Caco-2 (cell line): Measurements from ENCODE around the gene CDK19. TPM values are rescaled to one million over a fixed set of nuclear protein-coding genes. Genes with fewer than 3 reads are reported as not detected.
A peak's percentile ranks its signal among the peaks of the same experiment; 100 is the strongest.

Experiments used
- BruUV-seq: library from RNA; stranded (reverse); fragments of 400-500 nt; replicated peaks from 2 replicates; lab custom pipeline; 2021; lab: Mats Ljungman, UMichigan
- CTCF ChIA-PET: fragments of 300-600 bp; sonication (Branson Sonifier 250); formaldehyde crosslinking; loops from one replicate; lab custom pipeline; 2022; ENCODE audit warnings: antibody characterized with exemption; lab: Charles Lee
- POLR2A ChIA-PET: fragments of 300-600 bp; sonication (Branson Sonifier 250); formaldehyde crosslinking; loops from one replicate; lab custom pipeline; 2022; ENCODE audit warnings: antibody characterized with exemption; lab: Charles Lee
- DNase-seq, 2 experiments: peaks; one replicate each; pipeline versions ENCODE4 v3.0.0 to v3.0.0-alpha.2; 2020 to 2022
- H3K27me3 ChIP-seq: replicated peaks from 2 replicates; pipeline ENCODE4 v1.6.0; 2011; ENCODE audit warnings: low read length; ENCODE audit not compliant: control insufficient read depth, insufficient read depth
- H3K36me3 ChIP-seq: 2 replicates; pipeline ENCODE4 v1.5.1; 2011; ENCODE audit warnings: low read length; ENCODE audit not compliant: control insufficient read depth, insufficient read depth
- H3K4me1 ChIP-seq: fragments of 250-450 bp; sonication (Bioruptor Pico); 2 replicates; pipeline ENCODE4 v1.5.1; 2020; ENCODE audit warnings: mild to moderate bottlenecking
- H3K4me3 ChIP-seq: 2 replicates; pipeline ENCODE4 v1.5.1; 2011; ENCODE audit warnings: low read depth, mild to moderate bottlenecking, control low read depth, low read length
- H3K9me3 ChIP-seq: fragments of 250-450 bp; sonication (Bioruptor Pico); 2 replicates; pipeline ENCODE4 v1.5.1; 2020; ENCODE audit warnings: mild to moderate bottlenecking, moderate library complexity
- H3K27ac Mint-ChIP-seq: one replicate; pipeline ENCODE4 v1.8.0; 2022; ENCODE audit warnings: mixed read lengths; ENCODE audit not compliant: unreplicated experiment
- H3K27me3 Mint-ChIP-seq: one replicate; pipeline ENCODE4 v1.8.0; 2022; ENCODE audit warnings: mixed read lengths; ENCODE audit not compliant: insufficient read depth, unreplicated experiment
- H3K36me3 Mint-ChIP-seq: one replicate; pipeline ENCODE4 v1.8.0; 2022; ENCODE audit warnings: mild to moderate bottlenecking, mixed read lengths; ENCODE audit not compliant: insufficient read depth, unreplicated experiment
- H3K4me1 Mint-ChIP-seq: one replicate; pipeline ENCODE4 v1.8.0; 2022; ENCODE audit warnings: low read depth, mixed read lengths; ENCODE audit not compliant: unreplicated experiment
- H3K4me3 Mint-ChIP-seq: one replicate; pipeline ENCODE4 v1.8.0; 2022; ENCODE audit warnings: mild to moderate bottlenecking, moderate library complexity, mixed read lengths; ENCODE audit not compliant: unreplicated experiment
- H3K9me3 Mint-ChIP-seq: one replicate; pipeline ENCODE4 v1.8.0; 2022; ENCODE audit warnings: mixed read lengths; ENCODE audit not compliant: unreplicated experiment
- intact Hi-C: fragments of 100-400 bp; cut with micrococcal nuclease; formaldehyde crosslinking; loops from one replicate; pipeline ENCODE4 v1.10.0; 2022; ENCODE audit not compliant: unreplicated experiment
- total RNA-seq: library from RNA; stranded (reverse); gene quantifications from 2 replicates; pipeline ENCODE4 v1.2.3, GENCODE V29; 2022
- TF ChIP-seq, protein P1 (sequence below), 2 experiments: fragments of 200-600 bp in 1 of 2; IDR thresholded peaks; 1 replicate in 1 of 2; 2 replicates in 1 of 2; pipeline versions ENCODE4 v1.5.1 to v1.8.0; 2011 to 2022; ENCODE audit warnings: antibody characterized with exemption in 1 of 2, control low read depth in 1 of 2, inconsistent platforms in 1 of 2, low read depth in 1 of 2, low read length in 1 of 2, mild to moderate bottlenecking in 1 of 2, moderate library complexity in 1 of 2; ENCODE audit not compliant: insufficient read depth in 1 of 2, severe bottlenecking in 1 of 2, unreplicated experiment in 1 of 2

Gene CDK19
- total RNA-seq, 1 experiment from 2014 or later: 24.6 TPM

DNA sequence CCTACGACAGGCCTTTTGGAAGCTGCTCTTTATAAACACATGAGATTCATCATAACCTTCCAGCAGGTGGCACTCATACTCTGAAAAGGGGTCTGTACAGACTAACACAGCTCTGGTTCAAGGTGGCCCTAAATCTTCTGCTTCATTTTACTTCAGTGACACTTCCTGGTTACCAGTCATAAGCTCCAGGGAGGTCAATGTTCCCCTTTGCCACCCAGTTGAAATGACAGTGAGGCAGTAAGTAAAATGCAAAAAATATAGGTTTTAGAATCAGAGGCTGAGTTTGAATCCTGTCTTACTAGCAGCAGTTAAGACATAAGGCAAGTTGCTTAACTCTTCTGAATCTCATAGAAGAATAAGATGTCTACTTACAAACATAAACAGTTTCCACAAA is 132.8 kb downstream of the CDK19 start:
- ChIA-PET POLR2A (interaction anchor here (0.6 to 1.8 kb wide), 4 partner anchors 73 to 194 kb away, joined by 3 to 13 read pairs (median 8); partner anchors contain the start of gene CDK19), CTCF (interaction anchor here (0.5 to 1.3 kb wide), 13 partner anchors 11 to 271 kb away, joined by 3 to 10 read pairs (median 5); partner anchors contain the start of genes AMD1 and CDK19)
- no peaks in the 10 kb centered on the region for H3K27me3 ChIP-seq
- intact Hi-C loops: loop anchor here (1.0 to 5.0 kb wide), 7 partner anchors 50 to 317 kb away; partner anchors contain the start of gene CDK19
- H3K4me3 ChIP-seq: no peak overlapping the region
- TF ChIP-seq, protein P1, sequence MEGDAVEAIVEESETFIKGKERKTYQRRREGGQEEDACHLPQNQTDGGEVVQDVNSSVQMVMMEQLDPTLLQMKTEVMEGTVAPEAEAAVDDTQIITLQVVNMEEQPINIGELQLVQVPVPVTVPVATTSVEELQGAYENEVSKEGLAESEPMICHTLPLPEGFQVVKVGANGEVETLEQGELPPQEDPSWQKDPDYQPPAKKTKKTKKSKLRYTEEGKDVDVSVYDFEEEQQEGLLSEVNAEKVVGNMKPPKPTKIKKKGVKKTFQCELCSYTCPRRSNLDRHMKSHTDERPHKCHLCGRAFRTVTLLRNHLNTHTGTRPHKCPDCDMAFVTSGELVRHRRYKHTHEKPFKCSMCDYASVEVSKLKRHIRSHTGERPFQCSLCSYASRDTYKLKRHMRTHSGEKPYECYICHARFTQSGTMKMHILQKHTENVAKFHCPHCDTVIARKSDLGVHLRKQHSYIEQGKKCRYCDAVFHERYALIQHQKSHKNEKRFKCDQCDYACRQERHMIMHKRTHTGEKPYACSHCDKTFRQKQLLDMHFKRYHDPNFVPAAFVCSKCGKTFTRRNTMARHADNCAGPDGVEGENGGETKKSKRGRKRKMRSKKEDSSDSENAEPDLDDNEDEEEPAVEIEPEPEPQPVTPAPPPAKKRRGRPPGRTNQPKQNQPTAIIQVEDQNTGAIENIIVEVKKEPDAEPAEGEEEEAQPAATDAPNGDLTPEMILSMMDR (IDR thresholded peaks at IDR 0.05; ENCODE audit: insufficient read depth in 1 of 2, low read depth in 1 of 2, low read length in 1 of 2, severe bottlenecking in 1 of 2, unreplicated experiment in 1 of 2): peak; percentile 68 to 69
- H3K9me3 Mint-ChIP-seq: no peaks in the 10 kb centered on the region
- H3K4me1 Mint-ChIP-seq: peaks cover 12% of the 10 kb centered on the region
- H3K9me3 ChIP-seq: no peaks in the 10 kb centered on the region
- peak overlapping the region; percentile 72 for H3K27ac Mint-ChIP-seq
- H3K27me3 Mint-ChIP-seq: no peaks in the 10 kb centered on the region
- peaks cover 14% of the 10 kb centered on the region for H3K4me1 ChIP-seq
- no peak overlapping the region for H3K4me3 Mint-ChIP-seq
- DNase-seq: peak; percentile 71 to 77
- BruUV-seq: no TSS peak
- no peaks in the 10 kb centered on the region for H3K36me3 ChIP-seq
- H3K36me3 Mint-ChIP-seq: no peaks in the 10 kb centered on the region

DNA sequence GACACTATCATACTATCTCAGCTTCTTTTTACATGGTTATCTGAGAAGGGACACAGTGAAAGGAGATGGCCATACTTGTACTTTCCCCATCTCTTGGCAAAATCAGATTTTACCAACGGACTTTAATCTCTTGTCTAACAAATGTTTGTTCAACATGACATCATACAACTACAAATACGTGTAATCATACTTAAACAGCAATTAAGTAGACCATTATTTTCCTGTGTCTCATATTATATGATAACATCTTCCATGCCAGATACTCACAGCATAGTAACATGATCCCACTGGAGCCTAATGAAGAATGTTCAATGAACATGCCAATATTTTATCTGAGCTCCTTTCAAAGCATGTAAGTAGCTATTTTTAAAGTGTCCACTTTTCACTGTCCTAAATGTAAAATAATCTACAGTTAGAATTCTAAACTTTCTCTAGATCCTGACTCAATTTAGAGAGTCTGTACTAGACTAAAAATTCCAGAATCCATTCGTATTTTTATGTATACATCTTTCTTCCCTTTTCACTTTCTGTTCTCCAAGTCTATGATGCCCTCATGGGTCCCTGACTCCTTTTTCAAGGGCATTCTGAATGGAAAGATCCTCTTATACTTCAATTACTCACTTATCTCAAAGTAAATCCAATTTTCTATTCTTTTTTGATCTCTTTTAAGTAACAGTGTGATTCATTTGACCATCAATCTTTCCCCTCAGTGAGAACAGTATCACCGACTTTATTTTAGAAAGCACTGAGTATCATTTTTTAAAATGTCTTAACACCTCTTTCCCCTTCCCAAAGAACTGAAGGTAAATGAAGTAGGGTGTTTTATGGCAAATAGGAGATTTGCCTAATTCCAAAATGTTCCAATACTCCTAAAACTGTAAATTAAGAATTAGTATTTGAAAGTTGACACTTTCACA is 133.5 kb downstream of the CDK19 start:
- no peak for DNase-seq
- no peak overlapping the region for H3K4me3 ChIP-seq
- H3K4me1 ChIP-seq: peaks cover 14% of the 10 kb centered on the region
- H3K27me3 ChIP-seq: no peaks in the 10 kb centered on the region
- TF ChIP-seq, protein P1 (IDR thresholded peaks at IDR 0.05; ENCODE audit: insufficient read depth in 1 of 2, low read depth in 1 of 2, low read length in 1 of 2, severe bottlenecking in 1 of 2, unreplicated experiment in 1 of 2): no peak
- H3K4me1 Mint-ChIP-seq: peaks cover 12% of the 10 kb centered on the region
- CTCF ChIA-PET: interaction anchor here (0.5 to 1.3 kb wide), 13 partner anchors 10 to 272 kb away, joined by 3 to 10 read pairs (median 5); partner anchors contain the start of genes AMD1 and CDK19
- no TSS peak for BruUV-seq
- intact Hi-C loops: loop anchor here (1.0 to 5.0 kb wide), 7 partner anchors 50 to 318 kb away; partner anchors contain the start of gene CDK19
- POLR2A ChIA-PET: interaction anchor here (0.6 to 1.8 kb wide), 4 partner anchors 73 to 194 kb away, joined by 3 to 13 read pairs (median 8); partner anchors contain the start of gene CDK19
- no peaks in the 10 kb centered on the region for H3K36me3 ChIP-seq
- H3K9me3 ChIP-seq: no peaks in the 10 kb centered on the region
- no peaks in the 10 kb centered on the region for H3K36me3 Mint-ChIP-seq
- H3K4me3 Mint-ChIP-seq: no peak overlapping the region
- H3K9me3 Mint-ChIP-seq: no peaks in the 10 kb centered on the region
- no peaks in the 10 kb centered on the region for H3K27me3 Mint-ChIP-seq
- peak overlapping the region; percentile 72 for H3K27ac Mint-ChIP-seq

DNA sequence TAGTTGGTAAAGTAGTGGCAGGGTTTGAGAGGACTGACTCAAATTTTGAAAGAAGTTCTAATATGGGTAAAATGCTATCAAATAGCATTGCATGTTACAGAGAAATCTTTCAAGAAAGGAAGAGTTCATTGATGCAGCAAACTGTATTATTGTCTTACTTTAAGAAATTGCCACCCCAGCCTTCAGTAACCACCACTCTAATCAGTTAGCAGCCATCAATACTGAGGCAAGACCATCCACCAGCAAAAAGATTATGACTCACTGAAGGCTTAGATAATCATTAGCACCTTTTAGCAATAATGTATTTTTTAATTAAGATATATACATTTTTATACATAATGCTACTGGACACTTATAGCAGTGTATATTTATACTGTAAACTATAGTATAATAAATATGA is 138.9 kb downstream of the CDK19 start:
- ChIA-PET CTCF (no interaction called here), POLR2A (no interaction called here)
- no peak for DNase-seq
- H3K4me3 Mint-ChIP-seq: no peak overlapping the region
- BruUV-seq: no TSS peak
- H3K4me3 ChIP-seq: no peak overlapping the region
- no peaks in the 10 kb centered on the region for H3K36me3 ChIP-seq
- no peaks in the 10 kb centered on the region for H3K9me3 Mint-ChIP-seq
- H3K27me3 Mint-ChIP-seq: no peaks in the 10 kb centered on the region
- no peaks in the 10 kb centered on the region for H3K36me3 Mint-ChIP-seq
- TF ChIP-seq, protein P1 (IDR thresholded peaks at IDR 0.05; ENCODE audit: insufficient read depth in 1 of 2, low read depth in 1 of 2, low read length in 1 of 2, severe bottlenecking in 1 of 2, unreplicated experiment in 1 of 2): no peak
- intact Hi-C loops: no loop called here
- no peaks in the 10 kb centered on the region for H3K27me3 ChIP-seq
- H3K4me1 Mint-ChIP-seq: peaks cover 8% of the 10 kb centered on the region
- H3K27ac Mint-ChIP-seq: no peak overlapping the region
- H3K9me3 ChIP-seq: no peaks in the 10 kb centered on the region
- peaks cover 5% of the 10 kb centered on the region for H3K4me1 ChIP-seq
